ENCODE data around the gene AAMP.

- TF ChIP-seq CTCF (IDR thresholded peaks at IDR 0.05; ENCODE audit: low read depth, low read length) (no peak), POLR2A (IDR thresholded peaks at IDR 0.05; ENCODE audit: extremely low read depth, insufficient read length) (no peak)
Measured at GRCh38 chr2:218265626-218266025, 4.3 kb downstream of the AAMP start.

Data from NB4 (cell line).